ENCODE data around the gene SMIM28.

The SMIM28 gene

GRCh38 chr6:138410972-138411880, 33.5 kb downstream of the SMIM28 start:
- H3K4me3 ChIP-seq (replicated peaks in 1 of 2; ENCODE audit: low read depth in 2 of 2, low read length in 2 of 2): no peak overlapping the region
- TF ChIP-seq, protein P1, sequence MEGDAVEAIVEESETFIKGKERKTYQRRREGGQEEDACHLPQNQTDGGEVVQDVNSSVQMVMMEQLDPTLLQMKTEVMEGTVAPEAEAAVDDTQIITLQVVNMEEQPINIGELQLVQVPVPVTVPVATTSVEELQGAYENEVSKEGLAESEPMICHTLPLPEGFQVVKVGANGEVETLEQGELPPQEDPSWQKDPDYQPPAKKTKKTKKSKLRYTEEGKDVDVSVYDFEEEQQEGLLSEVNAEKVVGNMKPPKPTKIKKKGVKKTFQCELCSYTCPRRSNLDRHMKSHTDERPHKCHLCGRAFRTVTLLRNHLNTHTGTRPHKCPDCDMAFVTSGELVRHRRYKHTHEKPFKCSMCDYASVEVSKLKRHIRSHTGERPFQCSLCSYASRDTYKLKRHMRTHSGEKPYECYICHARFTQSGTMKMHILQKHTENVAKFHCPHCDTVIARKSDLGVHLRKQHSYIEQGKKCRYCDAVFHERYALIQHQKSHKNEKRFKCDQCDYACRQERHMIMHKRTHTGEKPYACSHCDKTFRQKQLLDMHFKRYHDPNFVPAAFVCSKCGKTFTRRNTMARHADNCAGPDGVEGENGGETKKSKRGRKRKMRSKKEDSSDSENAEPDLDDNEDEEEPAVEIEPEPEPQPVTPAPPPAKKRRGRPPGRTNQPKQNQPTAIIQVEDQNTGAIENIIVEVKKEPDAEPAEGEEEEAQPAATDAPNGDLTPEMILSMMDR (IDR thresholded peaks at IDR 0.05; ENCODE audit: low read depth, low read length): no peak
- DNase-seq (ENCODE audit: low read depth in 2 of 2): peak; percentile 29 to 83

DNA sequence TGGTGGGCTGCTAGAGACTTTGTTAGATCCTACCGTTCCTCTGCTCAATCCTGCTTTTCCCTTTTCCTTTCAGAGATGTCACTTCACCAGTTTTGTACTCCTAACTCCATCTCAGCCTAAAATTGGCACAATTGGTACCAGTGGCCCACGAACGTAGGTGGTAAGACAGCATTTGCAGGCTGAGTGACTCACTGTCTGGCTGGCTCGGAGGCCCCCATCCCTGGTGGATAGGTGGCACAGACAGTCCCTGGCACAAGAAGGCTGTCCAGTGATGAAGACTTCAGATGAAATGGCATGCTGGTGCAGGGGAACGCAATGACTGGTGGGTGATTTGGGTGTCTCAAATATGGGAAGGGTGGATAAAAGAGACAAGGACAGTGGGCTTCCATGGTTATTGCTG, 37.4 kb downstream of the SMIM28 start:
- no peak for DNase-seq (ENCODE audit: low read depth in 2 of 2)
- TF ChIP-seq, protein P1 (IDR thresholded peaks at IDR 0.05; ENCODE audit: low read depth, low read length): no peak
- no peak overlapping the region for H3K4me3 ChIP-seq (replicated peaks in 1 of 2; ENCODE audit: low read depth in 2 of 2, low read length in 2 of 2)

DNA sequence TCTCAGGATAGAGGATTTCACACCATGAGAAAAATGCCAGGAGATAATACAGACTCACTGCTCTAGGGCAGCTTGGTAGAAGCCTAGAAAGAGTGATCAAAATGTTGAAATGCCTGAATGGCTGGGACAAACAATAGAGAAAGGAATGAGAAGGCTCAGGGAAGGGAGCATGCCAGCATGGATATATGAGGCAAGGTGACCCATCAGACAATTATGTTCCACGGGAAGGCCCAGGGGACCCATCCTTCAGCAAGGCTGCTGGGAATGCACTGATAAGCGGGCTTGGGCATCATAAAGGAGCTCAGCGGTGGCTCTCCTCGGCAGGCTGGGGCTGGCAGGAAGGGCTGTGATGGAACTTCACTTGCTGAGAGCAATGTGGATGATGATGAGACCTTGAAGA, 38.5 kb downstream of the SMIM28 start:
- peak in 1 of 2 donors; percentile 39 for DNase-seq (ENCODE audit: low read depth in 2 of 2)
- H3K4me3 ChIP-seq (replicated peaks in 1 of 2; ENCODE audit: low read depth in 2 of 2, low read length in 2 of 2): no peak overlapping the region
- TF ChIP-seq, protein P1 (IDR thresholded peaks at IDR 0.05; ENCODE audit: low read depth, low read length): no peak

DNA sequence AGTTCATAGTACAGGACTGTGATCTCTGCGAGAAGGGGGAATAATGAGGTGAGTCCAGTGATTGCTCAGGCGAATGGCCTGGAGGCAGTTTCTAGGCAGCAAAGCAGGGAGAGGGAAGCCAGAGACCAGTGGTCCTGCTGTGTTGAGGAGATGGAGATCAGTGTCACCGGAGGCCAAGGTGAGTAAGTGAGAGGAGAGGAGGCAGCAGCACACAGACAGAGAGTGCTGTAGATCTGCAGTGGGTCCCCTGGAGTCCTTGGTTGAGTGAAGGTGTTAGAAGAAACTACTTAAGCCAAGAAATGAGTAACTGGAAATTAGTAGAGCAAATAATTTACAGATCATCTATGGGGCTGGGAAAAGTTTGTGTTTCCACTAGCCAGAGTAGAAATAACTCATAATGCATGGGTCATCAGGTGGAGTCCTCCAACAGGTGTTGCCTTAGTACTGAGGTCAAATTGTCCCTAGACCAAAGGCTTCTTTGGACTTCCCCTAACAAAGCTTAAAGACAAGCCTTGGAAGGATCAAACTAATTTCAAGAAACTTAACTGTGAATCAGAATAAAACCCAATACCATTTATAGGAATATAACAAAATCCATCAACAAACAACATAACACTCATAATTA, 39.9 kb downstream of the SMIM28 start:
- TF ChIP-seq, protein P1 (IDR thresholded peaks at IDR 0.05; ENCODE audit: low read depth, low read length): no peak
- no peak for DNase-seq (ENCODE audit: low read depth in 2 of 2)
- H3K4me3 ChIP-seq (replicated peaks in 1 of 2; ENCODE audit: low read depth in 2 of 2, low read length in 2 of 2): no peak overlapping the region

DNA sequence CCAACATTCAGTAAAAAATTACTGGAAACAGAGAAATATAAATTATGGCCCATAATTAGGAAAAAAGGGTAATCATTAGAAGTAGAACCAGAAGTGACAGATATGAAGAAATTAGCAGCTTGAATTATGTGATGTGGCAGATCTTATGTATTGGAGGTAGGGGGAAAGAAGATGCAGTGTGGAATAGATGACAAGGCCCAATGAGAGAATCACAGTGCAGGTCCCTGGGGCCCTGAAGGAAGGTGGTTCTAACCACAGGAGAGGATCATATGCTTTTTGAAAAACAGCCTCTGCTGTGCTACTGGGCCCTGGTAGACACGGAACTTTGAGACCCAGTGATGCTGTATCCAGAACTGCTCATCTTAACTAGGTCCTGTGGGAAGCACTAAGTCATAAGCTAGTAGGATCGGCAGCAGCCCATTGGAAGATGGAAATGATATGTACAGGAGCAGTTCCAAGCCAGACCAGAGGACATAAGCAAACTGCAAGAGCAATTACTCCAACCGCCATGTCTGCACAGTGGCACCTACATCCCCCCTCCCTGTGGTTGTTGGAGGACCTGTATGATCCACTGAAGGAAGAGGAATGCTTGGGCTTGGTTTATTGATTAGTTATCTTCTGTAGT, 40.5 kb downstream of the SMIM28 start:
- TF ChIP-seq, protein P1 (IDR thresholded peaks at IDR 0.05; ENCODE audit: low read depth, low read length): no peak
- H3K4me3 ChIP-seq (replicated peaks in 1 of 2; ENCODE audit: low read depth in 2 of 2, low read length in 2 of 2): no peak overlapping the region
- DNase-seq (ENCODE audit: low read depth in 2 of 2): no peak

DNA sequence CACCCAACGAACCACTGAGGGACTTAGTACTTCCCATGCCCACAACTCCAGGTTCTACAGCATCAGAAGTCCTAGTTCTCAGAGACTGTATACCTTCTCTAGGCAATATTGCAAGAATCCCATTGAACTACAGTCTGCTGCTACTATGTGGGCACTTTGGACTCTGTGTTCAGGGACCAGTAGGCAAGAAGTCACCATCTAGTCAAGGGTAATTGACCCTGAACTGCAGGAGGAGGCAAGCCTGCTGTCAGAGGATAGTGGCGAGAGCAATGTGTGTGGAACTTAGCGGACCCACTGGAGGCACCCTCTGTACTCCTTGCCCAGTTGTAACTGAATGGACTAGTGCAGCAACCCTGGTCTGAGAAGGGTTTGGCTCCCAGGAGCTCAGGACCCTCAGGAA, 42.1 kb downstream of the SMIM28 start:
- TF ChIP-seq, protein P1 (IDR thresholded peaks at IDR 0.05; ENCODE audit: low read depth, low read length): no peak
- H3K4me3 ChIP-seq (replicated peaks in 1 of 2; ENCODE audit: low read depth in 2 of 2, low read length in 2 of 2): no peak overlapping the region
- DNase-seq (ENCODE audit: low read depth in 2 of 2): no peak
